ENCODE measurements around the gene GET4.

DNA sequence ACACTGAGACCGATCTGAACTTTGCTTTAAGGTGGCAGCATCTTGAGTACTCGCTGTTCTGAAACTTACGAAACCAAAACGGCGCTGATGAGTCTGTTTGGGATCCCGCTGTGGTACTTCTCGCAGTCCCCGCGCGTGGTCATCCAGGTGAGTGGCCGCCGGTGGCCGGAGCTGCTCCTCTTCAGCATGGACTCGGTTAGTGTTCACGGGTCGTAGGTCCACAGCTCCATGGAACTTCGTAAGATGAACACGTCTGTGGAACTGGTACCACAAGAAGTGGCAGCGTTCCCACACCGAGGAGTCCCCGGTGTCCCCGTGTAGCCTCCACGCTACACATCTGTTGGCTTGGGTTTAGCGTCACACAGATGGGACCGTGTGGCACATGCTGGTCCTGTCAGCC is 10.4 kb upstream of the GET4 start:
- TF ChIP-seq CTCF (IDR thresholded peaks at IDR 0.05 in 2 of 3, conservative IDR thresholded peaks at IDR 0.05 in 1 of 3; ENCODE audit: control insufficient read depth in 2 of 3, extremely low read depth in 1 of 3, insufficient read depth in 1 of 3, low read depth in 3 of 3, low read length in 3 of 3) (no peak), POLR2AphosphoS5 (IDR thresholded peaks at IDR 0.05; ENCODE audit: low read length) (no peak), ATF3 (IDR thresholded peaks at IDR 0.05; ENCODE audit: borderline replicate concordance, extremely low read depth, low read depth, low read length) (no peak), ATF7 (IDR thresholded peaks at IDR 0.05; ENCODE audit: low read depth) (no peak), TAF1 (IDR thresholded peaks at IDR 0.05; ENCODE audit: borderline replicate concordance, low read depth, low read length) (no peak), CHD1 (IDR thresholded peaks at IDR 0.05; ENCODE audit: low read depth, low read length) (no peak), RELA (IDR thresholded peaks at IDR 0.05; ENCODE audit: borderline replicate concordance, partially characterized antibody) (no peak), SMAD1 (IDR thresholded peaks at IDR 0.05; ENCODE audit: low read depth, partially characterized antibody) (no peak), MTA3 (IDR thresholded peaks at IDR 0.05; ENCODE audit: borderline replicate concordance, low read length) (no peak)
- TF ChIP-seq, protein P1, sequence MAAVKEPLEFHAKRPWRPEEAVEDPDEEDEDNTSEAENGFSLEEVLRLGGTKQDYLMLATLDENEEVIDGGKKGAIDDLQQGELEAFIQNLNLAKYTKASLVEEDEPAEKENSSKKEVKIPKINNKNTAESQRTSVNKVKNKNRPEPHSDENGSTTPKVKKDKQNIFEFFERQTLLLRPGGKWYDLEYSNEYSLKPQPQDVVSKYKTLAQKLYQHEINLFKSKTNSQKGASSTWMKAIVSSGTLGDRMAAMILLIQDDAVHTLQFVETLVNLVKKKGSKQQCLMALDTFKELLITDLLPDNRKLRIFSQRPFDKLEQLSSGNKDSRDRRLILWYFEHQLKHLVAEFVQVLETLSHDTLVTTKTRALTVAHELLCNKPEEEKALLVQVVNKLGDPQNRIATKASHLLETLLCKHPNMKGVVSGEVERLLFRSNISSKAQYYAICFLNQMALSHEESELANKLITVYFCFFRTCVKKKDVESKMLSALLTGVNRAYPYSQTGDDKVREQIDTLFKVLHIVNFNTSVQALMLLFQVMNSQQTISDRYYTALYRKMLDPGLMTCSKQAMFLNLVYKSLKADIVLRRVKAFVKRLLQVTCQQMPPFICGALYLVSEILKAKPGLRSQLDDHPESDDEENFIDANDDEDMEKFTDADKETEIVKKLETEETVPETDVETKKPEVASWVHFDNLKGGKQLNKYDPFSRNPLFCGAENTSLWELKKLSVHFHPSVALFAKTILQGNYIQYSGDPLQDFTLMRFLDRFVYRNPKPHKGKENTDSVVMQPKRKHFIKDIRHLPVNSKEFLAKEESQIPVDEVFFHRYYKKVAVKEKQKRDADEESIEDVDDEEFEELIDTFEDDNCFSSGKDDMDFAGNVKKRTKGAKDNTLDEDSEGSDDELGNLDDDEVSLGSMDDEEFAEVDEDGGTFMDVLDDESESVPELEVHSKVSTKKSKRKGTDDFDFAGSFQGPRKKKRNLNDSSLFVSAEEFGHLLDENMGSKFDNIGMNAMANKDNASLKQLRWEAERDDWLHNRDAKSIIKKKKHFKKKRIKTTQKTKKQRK (IDR thresholded peaks at IDR 0.05; ENCODE audit: low read depth, low read length): no peak
